Dermis blood vessel endothelial cell (primary cell): ENCODE results near the gene BRINP1. TPM values are rescaled to one million over a fixed set of nuclear protein-coding genes. Genes with fewer than 3 reads are reported as not detected.
"Not testable (repeated sequence)": the region's sequence is repeated elsewhere in the genome, so short reads cannot be mapped to it uniquely, and the experiment has no call there.

Experiments
- DNase-seq: peaks from one replicate; pipeline ENCODE4 v3.0.0; 2010
- total RNA-seq: library from RNA; depleted of rRNA; stranded (reverse); fragments of >200 nt; gene quantifications from 2 replicates; pipeline ENCODE4 v1.2.3, GENCODE V29; 2014

The BRINP1 gene
- total RNA-seq, 1 donor from 2014 or later = not detected

DNA sequence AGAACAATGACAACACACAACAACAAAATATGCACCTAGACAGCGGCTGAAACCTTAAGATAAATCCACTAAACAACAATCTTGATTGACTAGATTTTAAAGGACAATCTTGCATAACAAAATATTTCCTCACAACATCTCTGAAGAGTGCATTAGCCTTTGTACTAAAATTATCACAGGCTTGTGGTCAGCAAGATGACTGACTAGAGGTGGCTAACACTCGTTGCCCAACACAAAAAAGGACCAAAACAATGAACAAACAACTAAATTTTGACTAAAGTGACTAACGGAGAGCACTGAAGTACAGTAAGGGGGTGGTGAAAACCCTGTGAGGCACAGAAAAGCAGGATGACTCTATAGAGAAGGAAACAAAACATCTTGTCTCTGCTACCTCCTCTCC, 183.9 kb downstream of the BRINP1 start:
- DNase-seq = no peak

DNA sequence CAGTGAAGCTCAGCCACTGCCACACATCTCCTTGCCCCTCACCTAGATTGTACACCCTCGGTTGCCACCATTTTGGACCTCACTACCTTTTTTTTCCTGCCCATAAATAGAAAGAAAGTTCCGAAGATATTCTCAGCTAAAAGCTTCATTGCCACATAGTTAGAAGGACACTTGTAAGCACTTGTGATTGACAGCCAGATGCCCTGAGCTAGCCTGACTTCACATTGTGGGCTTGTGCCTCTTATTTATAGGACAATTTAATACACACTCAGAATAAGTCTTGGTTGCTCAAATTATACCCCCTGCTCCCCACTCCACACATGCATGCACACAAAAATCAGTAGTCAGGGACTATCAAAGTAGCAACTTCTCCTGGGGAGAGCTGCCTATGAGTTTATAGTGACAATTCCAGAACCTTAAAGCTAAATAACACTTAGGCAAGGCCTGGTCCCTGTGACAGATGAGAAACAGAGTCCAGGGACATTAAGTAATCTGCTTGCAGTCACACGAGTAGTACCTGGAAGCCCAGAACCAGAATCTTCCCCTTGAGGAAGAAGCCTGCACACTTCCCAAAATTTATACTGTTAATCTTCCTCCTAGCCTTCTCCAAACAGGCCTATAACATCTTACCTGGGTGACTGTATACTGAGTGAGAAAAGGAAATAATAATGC, 184.8 kb downstream of the BRINP1 start:
- no peak for DNase-seq

DNA sequence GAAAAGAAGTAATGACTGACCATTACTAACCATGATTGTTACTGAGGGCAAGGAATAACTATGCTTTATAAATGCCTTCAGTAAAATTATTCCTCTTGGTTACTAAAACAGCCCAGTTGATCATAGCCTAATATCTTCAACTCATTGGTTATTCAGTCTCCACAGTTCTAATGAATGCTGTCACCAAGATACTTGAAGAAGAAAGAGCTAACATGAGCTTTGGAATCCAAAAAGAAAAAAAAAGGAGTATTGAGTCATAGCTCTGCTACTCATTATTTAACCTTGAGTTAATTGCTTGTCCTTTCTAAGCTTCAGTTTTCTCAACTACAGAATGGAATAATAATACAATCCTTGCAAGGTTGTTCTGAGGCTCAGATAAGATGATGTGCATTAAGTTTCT, 187.7 kb downstream of the BRINP1 start:
- no peak for DNase-seq

DNA sequence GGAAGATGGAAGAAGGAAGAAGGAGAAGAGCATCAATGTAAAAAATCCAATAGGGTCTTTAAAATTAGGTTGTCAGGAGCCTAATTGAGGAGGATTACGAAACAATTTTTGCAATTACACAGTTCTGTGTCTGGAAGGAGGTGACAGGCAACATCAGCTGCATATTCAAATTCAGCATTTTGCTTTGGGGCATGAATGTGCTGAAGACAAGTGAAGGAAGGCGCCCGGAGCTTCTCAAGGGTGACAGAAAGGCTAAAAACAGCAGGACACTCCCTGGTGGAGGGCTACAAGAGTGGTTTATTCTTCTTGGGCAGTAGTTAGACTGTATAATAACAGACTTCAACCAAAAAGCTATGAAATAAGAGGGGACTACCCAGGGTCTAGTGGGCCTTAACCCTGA, 188.3 kb downstream of the BRINP1 start:
- no peak for DNase-seq

DNA sequence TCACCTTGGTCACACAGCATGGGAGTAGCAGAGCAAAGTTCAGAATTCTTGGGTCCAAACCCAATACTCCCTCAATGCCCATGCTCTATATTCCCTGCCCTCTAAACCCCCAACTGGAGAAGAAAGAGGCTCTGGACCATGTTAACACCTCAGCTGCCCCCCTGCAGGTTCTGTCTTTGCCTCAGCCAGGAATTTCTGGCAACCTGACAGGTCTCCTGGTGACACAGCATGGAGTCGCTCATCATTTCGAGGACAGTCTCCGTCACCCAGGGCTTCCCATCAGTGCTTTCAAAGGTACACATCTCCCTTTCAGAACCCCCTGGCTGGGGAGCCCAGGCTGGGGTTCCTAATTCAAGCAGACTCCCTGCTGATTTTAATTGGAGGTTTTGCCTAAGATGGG, 189.5 kb downstream of the BRINP1 start:
- no peak for DNase-seq

DNA sequence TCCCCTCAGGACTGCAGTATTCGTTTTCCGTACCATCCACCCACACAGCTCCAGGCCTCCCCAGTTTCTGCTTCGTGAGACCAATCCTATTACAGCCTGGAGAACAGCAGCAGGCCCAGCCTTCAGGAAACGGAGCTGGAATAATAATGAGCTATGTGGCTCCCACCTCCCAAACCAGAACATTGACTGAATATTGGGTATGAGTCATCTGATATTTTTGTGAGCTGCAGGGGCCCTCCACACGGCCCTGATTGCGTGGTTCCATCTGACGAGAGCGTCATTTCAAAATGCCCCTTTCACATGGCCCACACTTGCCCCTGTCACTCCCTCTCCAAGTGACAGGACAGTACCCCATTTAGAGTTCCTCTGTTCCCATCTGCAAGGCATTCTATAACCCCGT, 192.0 kb downstream of the BRINP1 start:
- no peak for DNase-seq

DNA sequence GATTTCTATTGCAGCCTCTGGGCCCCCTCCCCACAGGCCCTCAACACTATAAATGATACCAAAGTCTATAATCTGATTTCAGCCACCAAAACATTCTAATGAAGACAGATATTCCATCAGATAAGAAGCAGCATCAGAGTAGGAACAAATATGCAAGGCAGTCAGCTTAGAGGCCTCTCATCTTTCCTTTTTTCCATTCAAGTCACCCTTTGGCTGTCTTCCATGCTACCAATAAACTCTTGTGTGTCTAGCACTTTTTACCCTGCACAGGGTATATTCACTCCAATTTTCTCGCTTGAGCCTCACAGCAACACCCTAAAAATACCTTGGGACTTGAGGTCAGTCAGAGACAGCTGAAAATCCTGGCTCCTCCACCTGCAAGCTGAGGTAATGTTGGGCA, 193.7 kb downstream of the BRINP1 start:
- DNase-seq = no peak

DNA sequence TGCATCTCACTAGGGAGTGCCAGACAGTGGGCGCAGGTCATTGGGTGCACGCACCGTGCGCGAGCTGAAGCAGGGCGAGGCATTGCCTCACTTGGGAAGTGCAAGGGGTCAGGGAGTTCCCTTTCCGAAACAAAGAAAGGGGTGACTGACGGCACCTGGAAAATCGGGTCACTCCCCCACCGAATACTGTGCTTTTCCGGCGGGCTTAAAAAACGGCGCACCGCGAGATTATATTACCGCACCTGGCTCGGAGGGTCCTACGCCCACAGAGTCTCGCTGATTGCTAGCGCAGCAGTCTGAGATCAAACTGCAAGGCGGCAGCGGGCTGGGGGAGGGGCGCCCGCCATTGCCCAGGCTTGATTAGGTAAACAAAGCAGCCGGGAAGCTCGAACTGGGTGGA, 200.0 kb downstream of the BRINP1 start:
- DNase-seq = not testable (repeated sequence)

DNA sequence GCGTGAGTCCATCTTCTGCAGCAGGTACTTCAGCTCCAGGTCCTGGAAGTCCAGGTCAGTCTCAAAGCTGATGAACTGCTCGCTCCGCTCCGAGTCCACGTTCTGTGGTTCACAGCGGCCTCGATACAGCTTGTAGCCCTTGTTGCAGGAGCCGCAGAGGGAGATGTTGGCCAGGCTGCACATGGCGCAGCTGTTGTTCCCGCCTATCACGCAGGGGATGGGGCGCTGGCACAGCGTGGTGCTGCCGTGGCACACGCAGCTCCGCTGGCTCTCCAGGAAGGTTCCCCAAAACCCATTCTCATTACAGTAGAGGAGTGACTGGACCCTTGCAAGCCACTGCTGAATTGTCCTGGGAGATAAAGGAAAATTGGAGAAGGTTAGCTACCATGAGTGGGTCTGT, 201.4 kb downstream of the BRINP1 start:
- DNase-seq = no peak

DNA sequence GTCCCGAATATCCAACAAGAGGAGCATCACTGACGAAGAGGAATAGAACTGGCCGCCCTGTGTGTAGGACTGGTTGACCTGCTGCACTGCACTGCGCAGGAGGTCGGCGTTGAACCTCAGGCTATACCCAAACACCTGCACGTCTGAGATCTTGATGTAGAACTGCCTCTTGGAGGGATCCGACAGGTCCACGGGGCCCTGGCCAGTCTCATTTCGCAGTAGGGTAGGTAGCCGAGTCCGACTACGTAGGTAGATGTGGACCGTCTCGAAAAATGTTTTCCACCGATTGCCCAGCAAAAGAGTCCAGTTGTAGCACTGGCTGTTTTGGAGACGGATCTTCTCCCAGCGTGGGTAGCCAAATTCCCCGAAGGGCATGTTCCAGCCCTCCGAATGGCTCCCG, 202.0 kb downstream of the BRINP1 start:
- DNase-seq = no peak

DNA sequence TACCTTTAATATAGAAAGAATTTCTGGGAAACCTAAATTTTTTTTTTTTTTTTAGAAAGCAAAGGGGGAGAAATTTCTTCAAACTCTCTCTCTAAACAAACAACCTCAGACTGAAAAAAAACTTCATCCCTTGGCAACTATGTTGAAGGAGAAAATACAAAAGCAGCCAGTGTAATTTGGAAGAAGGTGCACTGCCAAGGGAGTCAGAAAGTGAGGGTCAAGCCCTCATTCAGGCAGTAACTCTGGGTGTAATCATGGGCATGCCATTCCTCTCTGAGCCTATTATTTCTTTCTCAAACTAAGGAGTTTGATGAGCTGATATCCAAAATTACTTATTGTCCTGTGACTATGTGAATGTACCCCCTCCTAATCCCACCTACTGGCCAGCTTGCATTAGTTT, 203.1 kb downstream of the BRINP1 start:
- no peak for DNase-seq

DNA sequence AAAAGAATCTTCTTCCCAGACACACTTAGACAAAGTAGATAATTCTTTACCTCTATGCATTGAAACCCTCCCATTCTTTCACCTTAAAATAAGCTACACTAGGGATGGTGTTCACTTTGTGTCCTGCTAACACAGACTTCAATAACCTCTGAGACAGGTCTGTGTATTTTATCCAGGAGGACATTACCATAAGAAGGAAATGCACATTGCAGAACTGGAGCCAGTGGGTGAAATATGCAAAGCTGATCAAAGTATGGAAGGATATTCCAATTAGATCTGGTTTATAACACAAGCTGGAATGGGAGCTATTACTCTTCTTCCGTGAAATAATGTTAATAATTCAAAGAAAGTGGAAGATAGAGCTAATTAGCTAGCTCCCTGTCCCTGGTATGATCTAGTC, 204.1 kb downstream of the BRINP1 start:
- DNase-seq = no peak

DNA sequence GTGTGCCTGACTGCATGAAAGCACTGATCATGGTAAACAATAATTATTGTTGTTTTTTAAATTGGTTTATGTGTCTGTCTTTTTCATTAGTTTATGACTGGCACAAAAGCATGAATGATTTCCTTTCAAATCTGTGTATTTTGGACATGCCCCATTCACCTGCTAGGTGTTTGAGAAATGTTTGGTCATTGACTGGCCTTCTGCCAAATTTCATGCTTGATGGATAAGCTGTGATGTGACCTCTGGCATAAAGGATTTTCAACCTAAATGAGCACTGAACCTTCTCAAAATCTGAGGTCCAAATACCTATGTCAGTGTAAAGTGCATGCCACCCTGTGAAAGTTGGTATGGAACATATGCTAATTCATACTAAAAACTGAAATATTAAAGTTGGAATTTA, 204.5 kb downstream of the BRINP1 start:
- no peak for DNase-seq

DNA sequence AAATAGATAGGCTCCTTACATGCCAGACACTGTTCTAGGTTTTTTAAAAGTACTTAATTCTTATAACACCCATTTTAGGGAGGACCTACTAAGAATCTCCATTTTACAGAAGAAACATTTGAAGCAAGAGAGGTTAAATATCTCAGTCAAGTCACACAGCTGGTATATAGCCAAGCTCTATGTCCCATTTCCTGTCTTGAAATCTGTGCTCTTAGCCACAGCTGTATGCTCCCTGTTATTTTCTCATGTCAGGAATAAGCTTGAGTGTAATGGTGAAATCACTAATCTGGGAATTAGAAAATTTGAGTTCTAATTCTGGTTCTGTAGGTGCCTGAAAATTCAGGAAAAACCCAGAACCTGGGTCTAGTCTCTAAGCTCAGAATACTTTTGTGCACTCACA, 208.7 kb downstream of the BRINP1 start:
- no peak for DNase-seq

DNA sequence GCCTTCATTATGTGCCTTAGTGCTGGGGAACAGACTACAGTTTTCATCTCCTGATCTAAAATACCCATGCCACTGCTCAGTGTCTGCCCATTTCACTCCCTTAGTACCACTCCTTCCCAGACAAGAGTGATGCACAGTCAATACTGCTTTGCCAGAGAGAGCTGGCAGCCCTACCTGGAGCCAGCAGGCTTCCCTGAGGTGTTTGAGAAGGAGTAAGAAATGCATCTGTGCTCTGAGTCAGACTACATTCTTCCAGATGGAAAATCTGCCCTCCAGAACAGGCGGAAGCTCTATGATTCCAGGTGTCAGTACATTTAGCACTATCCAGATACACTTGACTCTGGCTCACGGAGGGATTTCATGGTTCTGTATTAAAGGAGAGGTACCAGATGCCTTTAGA, 209.8 kb downstream of the BRINP1 start:
- DNase-seq = no peak

DNA sequence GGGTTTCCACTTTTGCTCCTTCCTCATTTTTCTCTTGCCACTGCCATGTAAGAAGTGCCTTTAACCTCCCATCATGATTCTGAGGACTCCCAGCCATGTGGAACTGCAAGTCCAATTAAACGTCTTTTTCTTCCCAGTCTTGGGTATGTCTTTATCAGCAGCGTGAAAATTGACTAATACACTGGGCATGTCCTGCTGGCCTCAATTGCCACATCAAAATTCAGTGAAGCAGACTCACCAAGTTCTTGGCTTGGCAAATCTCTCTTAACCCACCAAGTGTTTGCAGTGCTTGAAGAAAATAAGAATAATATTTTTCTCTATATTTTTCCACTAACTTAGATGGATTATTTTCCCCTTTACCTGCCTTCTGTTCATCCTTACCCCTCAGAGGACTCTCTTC, 212.0 kb downstream of the BRINP1 start:
- DNase-seq = no peak

DNA sequence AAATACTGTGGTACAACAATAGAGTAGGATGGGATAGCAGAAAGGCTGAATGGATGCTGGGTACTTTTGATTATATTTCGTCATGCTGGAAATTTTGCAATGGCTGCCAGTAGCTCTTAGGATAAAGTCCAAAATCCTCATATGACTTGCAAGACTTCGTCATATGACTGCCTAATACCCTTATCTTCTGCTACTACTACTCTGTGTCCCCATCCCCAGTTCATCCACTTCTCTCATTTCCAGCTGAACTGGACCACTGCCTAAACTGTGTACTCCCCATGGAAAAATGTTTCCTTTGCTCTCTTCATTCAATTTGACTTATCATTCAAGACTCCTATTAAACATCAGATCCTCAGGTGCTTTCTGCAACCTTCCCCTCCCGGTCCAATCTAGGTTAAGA, 212.9 kb downstream of the BRINP1 start:
- DNase-seq = no peak

DNA sequence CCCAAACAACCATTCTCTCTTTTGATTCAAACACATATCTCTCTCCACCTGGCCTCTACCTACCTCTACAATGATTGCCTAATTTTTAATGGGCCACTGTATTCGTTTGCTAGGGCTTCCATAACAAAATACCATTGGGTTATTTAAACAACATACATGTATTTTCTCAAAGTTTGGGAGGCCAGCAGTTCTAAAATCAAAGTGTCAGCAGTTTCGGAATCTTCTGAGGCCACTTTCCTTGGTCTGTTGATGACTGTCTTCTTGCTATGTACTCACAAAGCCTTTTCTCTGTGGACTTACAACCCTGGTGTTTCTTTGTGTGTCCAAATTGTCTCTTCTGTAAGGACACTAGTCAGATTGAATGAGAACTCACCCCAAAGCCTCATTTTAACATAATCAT, 214.7 kb downstream of the BRINP1 start:
- no peak for DNase-seq

DNA sequence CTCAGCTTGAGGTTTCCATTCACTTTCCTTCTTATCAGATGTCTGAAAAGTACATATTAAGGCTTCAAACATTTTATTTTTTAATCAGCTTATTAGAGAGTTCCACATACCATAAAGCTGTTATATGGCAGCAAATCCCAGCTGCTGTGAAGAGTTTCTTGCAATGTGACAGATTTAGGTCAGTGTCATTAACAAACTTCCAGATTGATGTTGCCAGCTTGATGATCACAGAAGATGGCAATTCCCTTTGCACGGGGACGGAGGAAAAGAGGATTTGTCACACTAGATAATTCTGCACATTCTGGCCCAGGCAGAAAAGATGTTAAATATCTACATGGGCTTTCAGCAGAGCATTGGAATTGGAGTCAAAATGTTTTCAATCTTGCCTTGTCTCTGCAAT, 215.8 kb downstream of the BRINP1 start:
- no peak for DNase-seq

DNA sequence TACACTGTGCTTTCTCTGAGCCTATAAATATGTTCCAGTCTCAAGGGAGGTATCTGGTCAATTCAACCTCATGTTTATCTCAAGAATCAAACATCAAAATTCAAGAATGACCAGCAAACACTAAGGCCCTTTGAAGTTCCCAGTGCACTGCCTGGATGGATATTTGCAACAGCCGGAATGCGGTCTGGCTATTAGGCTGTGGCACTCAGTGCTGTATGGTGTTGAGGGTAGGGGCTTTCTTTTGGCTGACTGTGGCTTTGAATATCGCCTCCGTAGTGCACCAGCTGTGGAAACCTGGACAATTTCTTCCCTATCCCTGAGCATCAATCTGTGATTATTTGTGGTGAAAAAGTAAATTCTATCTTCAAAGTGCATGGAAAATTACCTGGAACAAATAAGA, 220.4 kb downstream of the BRINP1 start:
- DNase-seq = no peak

DNA sequence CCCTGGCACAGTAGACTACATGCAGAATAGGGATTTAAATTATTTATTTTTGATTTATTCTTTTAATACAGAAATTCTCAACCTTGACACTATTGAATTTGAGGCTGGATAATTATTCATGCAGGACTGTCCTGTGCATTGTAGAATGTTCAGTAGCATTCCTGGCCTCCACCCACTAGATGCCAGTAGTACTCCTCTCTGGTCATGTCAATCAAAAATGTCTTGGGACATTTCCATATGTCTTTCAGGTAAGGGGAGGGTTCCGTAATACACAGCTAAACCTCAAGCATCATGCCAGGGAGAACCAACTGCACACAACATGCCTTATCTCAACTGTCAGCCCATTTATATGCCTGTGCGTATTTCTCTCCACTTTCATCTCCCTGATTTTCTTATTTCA, 231.8 kb downstream of the BRINP1 start:
- no peak for DNase-seq

DNA sequence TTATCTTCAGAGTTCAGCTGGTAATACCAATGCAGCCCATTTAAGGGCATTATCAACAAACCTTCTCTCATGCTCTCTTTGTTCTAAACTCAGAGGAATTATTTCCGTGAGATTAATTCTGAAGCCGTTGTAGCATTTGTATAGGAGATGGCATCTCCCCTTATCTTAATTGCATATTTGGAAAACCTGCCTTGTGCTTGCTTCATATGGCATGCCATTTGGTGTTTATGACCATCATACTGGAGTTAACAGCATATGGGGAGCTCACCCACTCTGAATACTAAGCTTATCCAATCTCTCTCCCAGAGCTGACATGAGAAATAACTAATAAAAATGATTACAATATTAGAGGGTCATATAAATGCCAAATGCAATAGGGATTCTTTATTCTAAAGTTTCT, 243.2 kb downstream of the BRINP1 start:
- DNase-seq = no peak

DNA sequence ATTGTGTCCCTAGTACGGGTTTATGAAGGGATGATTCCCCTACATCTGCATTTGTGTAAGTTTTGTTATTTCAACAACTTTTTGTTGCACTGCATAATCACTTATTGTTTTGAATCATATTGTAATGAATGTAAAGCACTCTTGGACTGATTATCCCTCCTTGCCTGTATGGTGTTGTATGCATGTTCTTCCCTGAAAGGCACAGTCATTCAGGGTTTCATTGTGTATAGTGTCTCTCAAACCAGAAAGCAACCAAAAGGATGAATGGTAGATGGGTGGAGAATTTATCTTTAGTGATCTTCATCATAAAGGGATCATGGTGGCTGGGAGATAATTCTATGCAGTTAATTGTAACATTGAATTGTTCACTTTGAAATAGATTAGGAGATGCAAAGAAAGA, 247.3 kb downstream of the BRINP1 start:
- no peak for DNase-seq

DNA sequence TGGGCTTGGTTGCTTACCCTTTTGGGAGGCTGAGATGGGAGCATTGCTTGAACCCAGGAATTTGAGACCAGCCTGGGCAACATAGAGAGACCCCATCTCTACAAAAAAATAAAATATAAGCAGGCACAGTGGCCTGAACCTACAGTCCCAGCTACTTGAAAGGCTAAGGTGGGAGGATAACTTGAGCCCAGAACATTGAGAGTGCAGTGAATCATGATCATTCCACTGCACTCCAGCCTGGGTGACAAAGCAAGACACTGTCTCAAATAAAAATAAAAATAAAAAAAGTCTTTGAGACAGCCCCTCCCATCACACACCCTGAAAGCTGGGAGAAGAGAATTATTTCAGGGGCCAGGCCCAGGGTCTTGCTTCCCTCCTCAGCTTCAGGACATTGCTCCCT, 251.8 kb downstream of the BRINP1 start:
- no peak for DNase-seq
